HG03565 (cell line): ENCODE measurements around the gene MARCHF10.
"Not testable (repeated sequence)": the region's sequence is repeated elsewhere in the genome, so short reads cannot be mapped to it uniquely, and the experiment has no call there.

Source experiments
- ATAC-seq: cut with Tn5 transposase; IDR thresholded peaks from one replicate; pipeline ENCODE4 v1.9.1; 2021; ENCODE audit warnings: mild to moderate bottlenecking, moderate library complexity; ENCODE audit not compliant: unreplicated experiment

Gene MARCHF10, protein sequence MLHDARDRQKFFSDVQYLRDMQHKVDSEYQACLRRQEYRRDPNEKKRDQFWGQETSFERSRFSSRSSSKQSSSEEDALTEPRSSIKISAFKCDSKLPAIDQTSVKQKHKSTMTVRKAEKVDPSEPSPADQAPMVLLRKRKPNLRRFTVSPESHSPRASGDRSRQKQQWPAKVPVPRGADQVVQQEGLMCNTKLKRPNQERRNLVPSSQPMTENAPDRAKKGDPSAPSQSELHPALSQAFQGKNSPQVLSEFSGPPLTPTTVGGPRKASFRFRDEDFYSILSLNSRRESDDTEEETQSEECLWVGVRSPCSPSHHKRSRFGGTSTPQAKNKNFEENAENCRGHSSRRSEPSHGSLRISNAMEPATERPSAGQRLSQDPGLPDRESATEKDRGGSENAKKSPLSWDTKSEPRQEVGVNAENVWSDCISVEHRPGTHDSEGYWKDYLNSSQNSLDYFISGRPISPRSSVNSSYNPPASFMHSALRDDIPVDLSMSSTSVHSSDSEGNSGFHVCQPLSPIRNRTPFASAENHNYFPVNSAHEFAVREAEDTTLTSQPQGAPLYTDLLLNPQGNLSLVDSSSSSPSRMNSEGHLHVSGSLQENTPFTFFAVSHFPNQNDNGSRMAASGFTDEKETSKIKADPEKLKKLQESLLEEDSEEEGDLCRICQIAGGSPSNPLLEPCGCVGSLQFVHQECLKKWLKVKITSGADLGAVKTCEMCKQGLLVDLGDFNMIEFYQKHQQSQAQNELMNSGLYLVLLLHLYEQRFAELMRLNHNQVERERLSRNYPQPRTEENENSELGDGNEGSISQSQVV

DNA sequence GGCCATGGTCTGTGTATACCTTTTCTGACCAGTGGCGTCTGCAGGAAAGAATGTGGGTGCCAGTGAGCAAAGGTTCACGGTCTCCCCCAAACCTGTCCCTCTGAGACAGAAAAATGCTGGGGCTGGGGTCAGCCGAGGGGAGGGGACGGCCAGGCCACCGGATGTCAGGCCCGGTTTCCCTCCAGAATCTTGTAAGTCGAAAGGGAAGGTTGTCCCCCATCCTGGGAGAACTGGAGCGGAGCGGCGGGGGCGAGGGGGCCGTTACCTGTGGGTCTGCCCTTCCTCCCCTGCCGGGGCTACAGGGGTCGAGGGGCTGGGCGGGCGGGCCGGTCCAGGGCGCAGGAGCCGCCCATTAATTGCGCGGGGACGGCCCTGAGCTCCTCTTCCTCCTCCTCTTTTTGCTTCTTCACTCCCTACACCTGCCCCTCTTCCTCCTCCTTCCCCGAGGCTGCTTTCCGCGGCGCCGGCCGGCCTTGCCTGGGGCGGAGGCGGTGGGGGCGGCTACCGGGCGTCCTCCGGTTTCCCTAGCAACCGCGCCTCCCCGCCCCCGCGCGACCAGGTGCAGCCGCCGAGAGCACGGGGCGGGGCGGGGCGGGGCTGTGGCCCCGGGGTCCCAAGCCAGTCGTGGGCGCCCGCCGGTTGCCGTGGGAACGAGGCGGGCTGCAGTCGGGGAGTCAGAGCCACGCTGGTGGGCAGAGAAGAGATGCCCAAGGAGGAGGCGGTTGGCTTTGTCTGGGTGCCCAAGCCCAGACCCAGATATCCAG, at the start of gene MARCHF10:
Gene MARCHF10 (minus strand): TSS at position 503 of the 764 bp plus-strand sequence. CDS start 6,579 bp downstream, outside the sequence.
- no peak for ATAC-seq

DNA sequence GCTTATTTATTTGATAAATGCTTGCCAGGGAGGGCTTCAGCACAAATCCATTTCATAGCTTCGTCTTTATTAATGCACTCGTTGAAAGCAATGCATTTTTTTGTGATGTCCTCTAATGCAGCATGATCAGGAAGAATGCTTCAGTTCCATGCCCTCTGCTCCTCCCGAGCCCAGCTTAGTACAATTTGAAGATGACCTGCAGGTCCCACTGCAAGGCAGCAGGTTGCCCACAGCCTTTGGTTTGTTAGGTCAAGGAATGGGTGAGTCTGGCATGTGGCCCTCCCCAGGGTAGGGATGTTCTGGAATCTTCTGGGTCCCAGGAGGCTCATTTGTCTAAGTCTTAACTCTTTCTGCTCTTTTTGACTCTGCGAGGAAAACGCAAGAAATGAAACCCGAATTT, 49.4 kb upstream of the MARCHF10 start:
- no peak for ATAC-seq

DNA sequence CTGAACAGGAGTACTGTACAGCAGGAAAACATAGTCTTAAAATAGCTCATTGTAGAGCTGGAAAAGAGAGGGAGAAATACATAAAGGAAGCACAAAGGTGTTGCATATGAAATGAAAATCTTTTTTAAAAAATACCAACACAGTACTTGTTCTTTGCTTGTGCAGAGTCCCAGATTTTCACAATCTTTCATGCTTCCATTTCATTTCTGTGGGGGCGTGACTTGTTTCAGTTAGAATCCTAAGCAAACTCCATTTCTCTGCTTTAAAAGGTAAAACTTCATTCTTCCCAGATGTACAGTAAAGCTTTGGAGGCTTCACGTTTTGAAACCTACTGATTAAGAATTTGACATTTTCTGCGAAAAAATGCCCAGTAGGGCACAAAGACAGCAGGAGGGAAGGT, 48.5 kb upstream of the MARCHF10 start:
- ATAC-seq: no peak

DNA sequence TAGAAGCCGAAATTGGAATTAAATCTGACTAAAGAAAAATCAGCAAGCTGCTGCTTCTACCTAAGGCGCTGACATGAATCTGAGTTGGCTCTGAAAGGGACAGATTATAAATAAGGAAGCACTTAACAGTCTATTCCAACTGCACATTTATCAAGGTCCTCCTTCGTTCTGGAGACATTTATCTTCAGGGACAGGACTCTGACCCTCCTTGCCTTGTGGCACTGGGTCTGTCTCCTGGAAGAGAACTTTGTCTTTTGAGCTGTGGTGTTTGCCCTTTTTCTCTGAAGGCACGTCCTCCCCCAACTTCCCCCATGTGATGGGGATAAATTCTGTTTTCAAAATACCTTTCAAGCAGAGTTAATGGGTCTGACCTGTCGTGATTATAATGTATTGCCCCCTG, 47.0 kb upstream of the MARCHF10 start:
- no peak for ATAC-seq

DNA sequence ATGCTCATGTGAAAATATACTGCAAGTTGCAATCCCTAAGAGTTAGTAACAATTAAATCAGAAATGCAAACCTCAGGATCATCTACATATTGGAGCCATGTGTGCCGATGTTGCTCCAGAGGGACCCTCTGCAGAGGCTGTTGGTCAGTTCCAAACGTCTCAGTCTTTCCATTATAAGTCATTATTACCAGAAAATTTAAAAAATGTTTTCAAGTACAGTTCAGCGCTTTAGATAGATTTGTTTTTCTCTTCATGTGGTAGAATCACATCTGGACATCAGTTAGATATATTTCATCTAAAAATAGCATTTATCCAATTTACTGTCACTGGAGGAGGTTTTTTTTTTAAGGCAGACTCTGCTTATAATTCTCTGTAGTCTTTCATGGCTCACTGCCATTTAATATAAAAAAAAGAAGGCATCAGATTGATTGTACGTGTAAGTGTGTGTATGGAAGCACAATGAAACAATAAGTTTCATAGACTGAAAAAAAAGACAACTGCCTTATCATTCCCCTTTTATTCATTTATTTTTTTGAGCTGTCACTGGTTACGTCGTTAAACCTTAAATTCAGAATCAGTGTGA, 46.1 kb upstream of the MARCHF10 start:
- ATAC-seq: no peak

DNA sequence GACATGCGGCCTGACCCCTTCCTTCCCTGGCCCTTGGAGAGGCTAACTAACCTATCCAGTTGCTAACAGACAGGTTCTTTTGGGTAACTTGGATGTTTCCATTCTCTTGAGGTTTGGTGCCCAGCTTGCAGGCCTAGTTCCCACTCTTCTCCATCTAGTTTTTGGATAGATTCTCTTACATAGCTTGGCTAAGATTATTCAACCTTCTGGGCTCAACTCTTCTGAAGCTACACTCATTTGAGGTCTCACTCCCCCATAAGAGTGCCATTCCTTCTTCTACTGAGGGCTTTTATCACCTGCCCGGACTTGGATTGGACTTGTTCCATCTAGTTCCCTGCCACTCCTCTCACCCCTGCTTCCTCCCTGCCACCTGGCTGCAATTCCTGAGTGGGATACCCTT, 44.1 kb upstream of the MARCHF10 start:
- no peak for ATAC-seq

DNA sequence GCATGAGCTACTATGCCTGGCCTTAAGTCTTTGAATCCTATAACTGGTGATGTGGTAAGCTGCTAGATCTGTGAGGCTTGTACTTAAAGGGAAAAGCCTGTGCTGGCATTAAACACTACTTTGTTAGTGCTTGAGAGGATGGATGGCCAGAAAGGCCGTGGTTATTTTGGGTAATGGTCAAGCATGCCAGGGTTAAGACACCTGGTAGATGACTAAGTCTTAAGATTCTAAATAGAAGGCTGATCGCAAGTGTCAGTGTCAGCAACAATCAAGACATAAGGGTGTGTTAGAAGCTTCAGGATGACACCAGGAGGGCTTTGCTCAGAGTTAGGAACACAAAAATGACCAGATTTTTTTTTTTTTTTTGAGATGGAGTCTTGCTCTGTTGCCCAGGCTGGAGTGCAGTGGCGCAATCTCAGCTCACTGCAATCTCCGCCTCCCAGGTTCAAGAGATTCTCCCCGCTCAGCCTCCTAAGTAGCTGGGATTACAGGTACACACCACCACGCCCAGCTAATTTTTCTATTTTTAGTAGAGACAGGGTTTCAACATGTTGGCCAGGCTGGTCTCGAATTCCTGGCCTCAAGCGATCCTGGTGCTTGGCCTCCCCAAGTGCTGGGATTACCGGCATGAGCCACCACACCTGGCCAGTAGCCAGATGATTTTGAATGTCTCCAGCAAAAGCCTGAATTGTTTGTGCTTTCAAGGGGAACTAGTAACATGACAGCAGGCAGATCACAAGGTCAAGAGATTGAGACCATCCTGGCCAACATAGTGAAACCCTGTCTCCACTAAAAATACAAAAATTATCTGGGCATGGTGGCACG, 41.7 kb upstream of the MARCHF10 start:
- not testable (repeated sequence) for ATAC-seq

DNA sequence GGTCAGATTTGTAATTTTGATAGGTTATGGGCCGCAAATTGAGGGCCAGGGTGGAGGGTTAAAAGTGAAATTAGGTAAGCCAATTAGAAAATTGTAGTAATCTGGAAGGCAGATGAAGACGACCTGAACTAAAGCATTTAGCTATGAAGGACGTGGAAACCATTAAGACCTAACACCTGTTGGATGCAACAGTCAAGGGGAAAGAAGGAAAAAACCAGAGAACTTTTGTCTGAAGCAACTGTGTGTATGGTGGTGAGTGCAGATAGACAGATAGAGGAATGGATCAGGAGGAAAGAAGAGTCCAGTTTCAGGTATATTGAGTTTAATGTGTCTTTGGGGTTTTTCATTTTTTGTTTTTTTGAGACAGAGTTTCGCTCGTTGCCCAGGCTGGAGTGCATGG, 40.2 kb upstream of the MARCHF10 start:
- no peak for ATAC-seq

DNA sequence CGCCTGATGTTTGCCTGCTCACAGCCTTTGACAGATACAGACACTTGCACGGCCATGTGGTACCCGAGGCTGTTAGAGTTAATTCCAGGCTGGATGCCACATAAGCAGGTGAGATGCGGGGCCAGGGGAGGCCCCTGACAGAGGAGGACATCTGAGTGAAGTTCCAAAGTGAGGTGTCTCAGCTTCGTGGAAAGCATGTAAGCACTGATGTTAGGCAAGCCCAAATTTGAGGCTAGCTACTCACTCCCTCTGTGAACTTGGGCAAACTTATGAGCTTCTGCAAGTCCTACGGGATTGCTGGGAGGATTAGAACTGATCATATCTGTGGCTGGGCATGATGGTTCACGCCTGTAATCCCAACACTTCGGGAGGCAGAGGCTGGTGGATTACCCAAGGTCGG, 39.3 kb upstream of the MARCHF10 start:
- ATAC-seq: no peak

DNA sequence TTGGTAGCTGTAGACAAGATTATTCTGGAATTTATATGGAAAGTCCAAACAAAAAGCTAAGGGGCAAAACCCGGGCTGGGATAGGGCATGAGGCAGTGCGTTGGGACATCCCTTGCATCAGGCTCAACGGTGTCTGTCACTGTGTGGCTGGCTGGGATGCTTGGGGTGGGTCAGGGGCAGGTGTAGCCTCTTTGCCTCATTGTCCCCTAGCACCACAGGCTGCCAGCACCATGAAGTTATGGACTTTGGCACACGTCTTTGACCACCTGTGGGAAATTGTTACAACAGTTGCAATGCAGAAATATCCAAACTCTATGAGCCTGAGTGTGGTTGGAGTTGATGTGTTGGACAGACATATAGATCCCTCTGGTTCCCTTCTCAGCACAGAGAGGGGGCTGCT, 32.8 kb upstream of the MARCHF10 start:
- ATAC-seq: no peak

DNA sequence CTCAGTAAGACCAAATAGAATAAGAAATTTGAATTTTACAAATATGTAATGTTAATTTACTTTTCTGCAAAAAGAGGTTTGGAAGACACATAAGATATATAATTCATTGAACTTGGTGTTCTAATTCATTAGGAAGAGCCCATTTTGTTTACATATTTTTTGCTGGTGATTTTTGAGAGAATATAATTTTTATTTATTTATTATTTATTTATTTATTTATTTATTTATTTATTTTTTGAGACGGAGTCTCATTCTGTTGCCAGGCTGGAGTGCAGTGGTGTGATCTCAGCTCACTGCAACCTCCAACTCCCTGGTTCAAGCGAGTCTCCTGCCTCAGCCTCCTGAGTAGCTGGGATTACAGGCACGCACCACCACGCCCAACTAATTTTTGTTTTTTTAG, 25.7 kb upstream of the MARCHF10 start:
- not testable (repeated sequence) for ATAC-seq

DNA sequence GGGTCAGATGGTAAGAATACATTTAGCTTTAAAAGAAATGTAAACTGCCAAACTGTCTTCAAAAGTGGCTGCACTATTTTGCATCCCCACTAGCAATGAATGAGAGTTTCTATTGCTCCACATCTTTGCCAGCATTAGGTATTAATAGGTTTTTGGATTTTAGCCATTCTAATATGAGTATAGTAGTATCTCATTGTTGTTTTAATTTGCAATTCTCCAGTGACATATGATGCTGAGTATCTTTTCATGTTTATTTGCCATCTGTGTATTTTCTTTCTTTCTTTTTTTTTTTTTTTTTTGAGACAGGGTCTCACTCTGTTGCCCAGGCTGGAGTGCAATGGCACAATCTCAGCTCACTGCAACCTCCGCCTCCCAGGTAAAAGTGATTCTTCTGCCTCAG, 24.3 kb upstream of the MARCHF10 start:
- no peak for ATAC-seq

DNA sequence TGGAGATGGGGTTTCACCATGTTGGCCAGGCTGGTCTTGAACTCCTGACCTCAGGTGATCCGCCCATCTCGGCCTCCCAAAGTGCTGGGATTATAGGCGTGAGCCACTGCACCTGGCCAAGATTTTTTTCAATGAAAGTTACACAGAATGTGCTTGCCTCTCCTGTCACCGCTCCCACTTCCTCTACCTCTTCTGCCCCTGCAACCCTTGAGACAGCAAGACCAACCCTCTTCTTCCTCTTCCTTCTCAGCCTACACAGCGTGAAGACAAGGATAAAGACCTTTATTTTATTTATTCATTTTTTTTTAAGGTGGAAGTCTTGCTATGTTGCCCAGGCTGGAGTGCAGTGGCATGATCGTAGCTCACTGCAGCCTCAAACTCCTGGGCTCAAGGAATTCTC, 23.0 kb upstream of the MARCHF10 start:
- not testable (repeated sequence) for ATAC-seq

DNA sequence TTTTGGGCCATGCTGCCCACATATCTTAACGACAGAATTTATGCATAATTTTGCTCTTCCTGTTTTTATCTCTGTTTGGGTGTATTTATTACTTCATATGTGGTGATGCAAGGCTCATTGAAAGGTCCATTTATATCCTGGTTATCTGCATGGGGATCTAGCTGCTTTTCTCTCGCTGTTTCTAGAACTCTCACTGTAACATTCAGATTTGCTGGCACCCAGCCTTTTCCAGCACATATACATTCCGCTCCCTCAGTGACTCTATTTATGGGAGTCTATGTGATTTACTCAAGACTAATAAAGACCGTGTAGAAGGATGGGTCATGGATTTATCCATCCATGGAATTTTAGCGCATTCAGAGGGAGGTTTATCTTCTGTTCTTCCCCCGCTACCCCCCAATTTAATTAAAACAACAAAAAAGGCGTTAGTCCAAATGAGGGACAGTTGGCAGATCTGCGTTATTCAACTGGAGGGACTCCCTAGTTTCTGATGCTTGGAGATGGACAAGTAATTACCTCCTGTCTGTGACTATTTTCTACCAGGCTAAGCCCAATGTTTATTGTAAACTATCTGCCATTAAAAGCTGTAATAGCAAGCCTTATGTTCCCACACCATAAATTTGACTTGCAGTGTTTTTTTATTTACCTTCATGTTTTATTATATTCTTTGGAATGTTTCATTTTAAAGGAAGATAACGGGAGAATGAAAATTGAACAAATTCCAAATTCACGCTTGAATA, 19.8 kb upstream of the MARCHF10 start:
- no peak for ATAC-seq

DNA sequence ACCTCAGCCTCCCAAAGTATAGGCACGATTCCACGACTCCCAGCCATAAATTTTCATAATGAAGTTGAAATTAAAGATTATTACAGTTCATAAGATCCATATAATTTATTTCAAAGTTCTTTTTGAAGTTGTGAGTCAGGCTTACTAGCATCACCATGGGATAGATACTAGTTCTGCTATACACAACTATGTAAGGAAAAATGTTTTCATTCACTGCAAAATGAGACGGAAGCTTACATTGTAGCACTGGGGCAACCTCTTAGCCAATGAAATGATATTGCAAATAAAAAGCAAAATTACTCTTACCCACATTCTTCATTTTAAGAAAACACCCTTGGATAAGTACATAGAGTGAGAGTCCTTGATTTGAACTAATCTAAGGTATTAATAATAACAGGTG, 18.8 kb upstream of the MARCHF10 start:
- no peak for ATAC-seq

DNA sequence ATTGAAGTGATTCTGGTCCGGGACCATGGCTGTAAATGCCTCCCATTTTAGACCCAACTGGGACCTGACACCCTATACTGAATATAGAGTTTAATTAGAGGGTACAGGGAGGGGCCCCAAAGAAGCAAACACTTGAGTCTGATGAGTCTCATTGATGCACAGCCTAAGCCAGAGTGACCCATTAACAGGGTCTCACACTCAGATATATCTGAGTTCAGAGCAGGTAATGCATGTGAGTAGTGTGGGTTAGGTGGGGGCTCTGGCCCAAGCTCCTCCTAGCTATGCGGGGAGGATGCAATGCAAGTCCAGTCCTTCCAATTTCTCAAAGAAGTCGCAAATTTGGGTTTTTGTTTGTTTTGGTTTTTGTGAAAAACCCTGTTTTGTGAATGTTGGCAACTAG, 17.1 kb upstream of the MARCHF10 start:
- ATAC-seq: no peak

DNA sequence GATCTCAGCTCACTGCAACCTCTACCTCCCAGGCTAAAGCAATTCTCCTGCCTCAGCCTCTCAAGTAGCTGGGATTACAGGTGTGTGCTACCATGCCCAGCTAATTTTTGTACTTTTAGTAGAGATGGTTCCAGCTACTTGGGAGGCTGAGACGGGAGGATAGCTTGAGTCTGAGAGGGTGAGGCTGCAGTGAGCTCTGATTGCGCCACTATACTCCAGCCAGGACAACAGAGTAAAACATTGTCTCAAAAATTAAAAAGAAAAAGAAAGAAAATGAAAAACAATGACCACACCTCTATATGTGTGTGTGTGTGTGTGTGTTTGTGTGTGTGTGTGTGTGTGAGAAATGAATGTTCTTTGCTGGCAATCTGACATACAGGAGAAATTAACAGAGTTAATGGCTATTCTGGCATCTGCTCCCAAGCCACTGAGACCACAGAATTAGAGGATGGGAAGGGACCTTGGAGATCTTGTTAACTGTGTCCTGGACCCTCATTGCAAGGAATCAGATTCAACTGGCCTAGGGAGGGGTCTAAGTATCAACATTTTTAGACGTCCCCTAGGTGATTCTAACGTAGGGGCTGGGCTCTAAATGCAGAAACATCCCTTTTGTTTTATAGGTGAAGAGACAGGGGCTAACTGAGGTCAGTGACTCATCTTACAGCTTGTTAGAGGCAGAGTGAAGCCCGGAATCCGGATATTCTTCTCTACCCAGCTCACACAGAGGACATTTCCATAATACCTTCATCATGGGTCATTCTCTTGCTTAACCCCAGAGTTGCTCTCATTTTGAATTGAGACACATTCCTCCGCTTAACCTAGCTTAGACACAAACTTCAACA, 16.4 kb upstream of the MARCHF10 start:
- ATAC-seq: no peak

DNA sequence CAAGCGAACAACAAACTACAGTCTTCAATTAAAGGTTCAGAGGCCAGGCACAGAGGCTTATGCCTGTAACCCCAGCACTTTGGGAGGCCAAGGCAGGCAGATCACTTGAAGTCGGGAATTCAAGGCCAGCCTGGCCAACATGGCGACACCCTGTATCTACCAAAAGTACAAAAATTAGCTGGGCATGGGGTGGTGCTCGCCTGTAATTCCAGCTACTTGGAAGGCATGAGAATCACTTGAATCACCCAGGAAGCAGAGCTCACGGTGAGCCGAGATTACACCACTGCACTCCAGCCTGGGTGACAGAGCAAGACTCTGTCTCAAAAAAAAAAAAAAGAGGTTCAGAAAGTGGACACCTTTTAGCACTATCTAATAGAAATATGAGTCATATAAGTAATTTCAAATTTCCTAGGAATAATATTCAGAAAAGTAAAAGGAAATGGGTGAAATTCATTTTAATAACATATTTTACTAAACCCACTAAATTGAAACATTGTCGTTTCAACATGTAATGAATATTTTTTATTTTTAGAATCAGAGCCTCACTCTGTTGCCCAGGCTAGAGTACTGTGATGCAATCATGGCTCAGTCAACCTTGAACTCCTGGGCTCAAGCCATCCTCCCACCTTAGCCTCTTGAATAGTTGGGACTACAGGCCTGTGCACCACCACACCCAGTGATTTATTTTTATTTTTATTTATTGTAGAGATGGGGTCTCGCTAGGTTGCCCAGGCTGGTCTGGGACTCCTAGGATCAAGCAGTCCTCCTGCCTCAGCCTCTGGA, 15.2 kb upstream of the MARCHF10 start:
- ATAC-seq: no peak
